Glomerular visceral epithelial cell (primary cell): Measurements from ENCODE around the gene ZNF391.
A peak's percentile ranks its signal among the peaks of the same experiment; 100 is the strongest.
"Not testable (repeated sequence)": the region's sequence is repeated elsewhere in the genome, so short reads cannot be mapped to it uniquely, and the experiment has no call there.

Source experiments
- DNase-seq: peaks from one replicate; pipeline ENCODE4 v3.0.0-alpha.2; 2016; ENCODE audit errors: extremely low spot score

The ZNF391 gene

GRCh38 chr6:27422651-27423332 is 34.2 kb downstream of the ZNF391 start:
- DNase-seq = no peak

DNA sequence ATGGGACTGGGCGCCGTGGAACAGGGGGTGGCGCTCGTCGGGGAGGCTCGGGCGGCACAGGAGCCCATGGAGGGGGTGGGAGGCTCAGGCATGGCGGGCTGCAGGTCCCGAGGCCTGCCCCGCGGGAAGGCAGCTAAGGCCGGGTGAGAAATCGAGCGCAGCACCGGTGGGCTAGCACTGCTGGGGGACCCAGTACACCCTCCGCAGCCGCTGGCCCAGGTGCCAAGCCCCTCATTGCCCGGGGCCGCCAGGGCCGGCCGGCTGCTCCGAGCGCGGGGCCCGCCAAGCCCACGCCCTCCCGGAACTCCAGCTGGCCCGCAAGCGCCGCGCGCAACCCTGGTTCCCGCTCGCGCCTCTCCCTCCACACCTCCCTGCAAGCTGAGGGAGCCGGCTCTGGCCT is 36.3 kb downstream of the ZNF391 start:
- DNase-seq = not testable (repeated sequence)

DNA sequence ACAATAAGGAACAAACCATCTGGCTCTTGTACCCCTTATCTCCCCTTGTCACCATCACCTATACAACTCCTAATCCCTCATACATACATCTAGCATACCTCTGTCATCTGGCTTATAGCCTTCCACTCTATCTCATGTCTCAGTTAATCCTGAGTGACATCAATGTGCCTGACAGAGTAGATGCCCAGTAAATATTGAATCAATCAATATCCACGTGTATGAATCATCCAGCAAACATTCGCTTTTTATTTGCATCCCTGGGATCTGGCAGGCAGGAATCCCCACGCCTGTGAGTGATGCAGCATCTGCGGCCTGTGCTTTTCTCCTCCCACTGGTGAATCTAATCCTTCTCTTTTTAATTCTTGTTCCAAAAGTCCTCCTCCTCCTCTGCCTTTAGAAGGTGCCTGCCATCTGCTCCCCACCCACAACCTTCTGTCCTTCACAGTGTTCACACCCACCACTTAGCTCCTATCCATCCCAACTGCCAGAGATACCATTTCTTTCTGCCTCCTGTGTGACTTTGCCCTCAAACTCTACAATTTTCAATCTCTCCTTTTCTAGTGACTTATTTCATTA is 37.6 kb downstream of the ZNF391 start:
- no peak for DNase-seq

DNA sequence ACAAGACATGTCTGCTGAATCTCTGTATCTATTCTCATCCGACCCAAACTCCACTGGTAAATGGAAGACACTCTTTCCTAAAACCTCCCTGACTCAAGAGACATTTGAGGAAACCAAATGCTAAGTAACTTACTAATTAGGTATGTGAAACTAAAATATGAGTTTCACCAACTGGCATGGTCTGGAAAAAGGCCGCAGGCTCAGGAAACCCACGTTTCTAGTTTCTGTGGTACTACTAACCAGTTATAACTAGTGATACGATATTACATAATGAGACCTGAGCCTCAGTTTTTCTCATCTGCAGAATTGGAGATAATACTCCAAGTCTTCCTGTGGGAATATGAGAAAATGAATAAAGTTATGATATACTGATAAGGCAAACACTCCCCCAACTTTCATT is 39.9 kb downstream of the ZNF391 start:
- DNase-seq = no peak

GRCh38 chr6:27428966-27429365 is 40.4 kb downstream of the ZNF391 start:
- DNase-seq = no peak

DNA sequence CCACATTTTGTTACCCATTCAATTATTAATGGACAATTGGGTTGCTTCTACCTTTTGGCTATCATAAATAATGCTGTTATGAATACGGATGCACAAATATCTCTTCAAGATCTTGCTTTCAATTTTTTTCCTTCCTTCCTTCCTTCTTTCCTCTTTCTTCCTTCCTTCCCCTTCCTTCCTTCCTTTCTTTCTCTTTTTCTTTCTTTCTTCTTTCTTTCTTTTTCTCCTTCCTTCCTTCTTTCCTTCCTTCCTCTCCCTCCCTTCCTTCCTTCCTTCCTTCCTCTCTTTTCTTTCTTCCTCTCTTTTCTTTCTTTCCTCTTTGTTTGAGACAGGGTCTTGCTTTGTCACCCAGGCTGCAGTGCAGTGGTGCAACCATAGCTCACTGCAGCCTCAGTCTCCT is 45.2 kb downstream of the ZNF391 start:
- no peak for DNase-seq

- no peak for DNase-seq
These were observed 50.8 kb downstream of the ZNF391 start for GRCh38 chr6:27439371-27439770.

DNA sequence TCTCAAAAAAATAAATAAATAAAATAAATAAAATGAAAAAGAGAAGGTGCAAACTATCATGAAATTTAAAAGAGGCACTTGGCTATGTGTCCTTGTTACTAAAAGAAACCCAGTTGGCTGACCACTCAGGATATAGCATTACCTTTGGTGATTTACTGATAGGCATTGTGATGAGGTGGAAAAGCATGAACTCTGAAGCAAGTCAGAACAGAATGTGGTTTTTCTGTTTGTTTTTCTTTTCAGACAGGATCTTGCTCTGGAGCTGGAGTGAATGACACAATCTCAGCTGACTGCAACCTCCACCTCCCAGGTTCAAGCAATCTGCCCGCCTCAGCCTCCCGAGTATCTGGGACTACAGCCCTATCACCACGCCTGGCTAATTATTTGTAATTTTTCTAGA is 52.4 kb downstream of the ZNF391 start:
- peak; percentile 18 for DNase-seq

- DNase-seq = no peak
These were observed 54.4 kb downstream of the ZNF391 start for GRCh38 chr6:27442932-27443331.

DNA sequence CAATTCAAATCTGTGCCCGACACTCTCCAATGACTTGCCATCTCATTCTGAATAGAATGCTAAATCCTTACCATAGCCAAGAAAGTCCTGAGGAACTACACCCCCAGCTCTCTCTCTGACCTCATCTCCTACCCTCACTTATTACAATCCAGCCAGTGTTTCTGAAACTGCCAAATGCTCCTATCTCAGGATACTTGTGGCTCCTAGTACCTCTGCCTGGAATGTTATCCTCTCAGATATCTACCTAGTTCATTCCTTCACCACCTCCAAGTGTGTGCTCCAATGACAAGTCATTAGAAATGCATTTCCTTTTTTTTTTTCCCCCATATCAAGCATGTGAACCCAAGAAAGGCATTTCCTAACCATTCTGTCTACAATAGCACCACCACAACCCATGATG is 59.9 kb downstream of the ZNF391 start:
- DNase-seq = no peak

DNA sequence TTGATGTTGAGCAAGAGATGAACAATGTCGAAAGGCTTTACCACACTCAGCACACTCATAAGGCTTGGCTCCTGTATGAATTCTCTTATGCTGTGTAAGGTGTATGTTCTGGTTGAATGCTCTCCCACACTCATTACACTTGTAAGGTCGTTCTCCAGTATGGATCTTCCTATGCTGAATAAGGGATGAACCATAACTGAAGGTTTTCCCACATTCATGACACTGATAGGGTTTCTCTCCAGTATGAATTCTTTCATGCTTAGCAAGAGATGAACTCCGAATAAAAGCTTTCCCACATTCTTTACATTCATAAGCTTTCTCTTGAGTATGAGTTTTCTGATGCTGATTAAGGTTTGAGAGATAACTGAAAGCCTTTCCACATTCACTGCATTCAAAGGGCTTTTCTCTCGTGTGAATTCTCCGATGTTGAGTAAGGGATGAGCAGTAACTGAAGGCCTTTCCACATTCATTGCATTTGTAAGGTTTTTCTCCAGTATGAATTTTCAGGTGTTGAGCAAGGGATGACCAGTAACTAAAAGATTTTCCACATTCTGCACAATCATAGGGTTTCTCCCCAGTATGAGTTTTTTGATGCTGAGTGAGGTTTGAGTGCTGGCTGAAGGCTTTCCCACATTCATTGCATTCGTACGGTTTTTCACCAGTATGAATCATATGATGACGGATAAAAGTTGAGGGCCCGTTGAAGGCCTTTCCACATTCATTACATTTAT is 63.3 kb downstream of the ZNF391 start:
- no peak for DNase-seq

DNA sequence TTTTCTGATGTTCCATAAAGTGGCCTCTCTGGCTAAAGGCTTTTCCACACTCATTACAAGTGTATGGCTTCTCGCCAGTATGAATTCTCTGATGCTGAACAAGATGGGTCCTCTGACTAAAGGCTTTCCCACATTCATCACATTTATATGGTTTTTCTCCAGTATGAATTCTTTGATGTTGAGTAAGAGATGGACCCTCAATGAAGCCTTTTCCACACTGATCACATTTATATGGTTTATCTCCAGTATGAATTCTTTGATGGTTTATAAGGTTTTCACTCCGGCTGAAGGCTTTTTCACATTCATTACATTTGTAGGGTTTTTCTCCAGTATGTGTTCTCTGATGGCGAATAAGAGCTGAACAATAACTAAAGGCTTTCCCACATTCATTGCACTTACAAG is 63.9 kb downstream of the ZNF391 start:
- no peak for DNase-seq
